Peyer's patch (tissue), 4 donors: ENCODE data around the gene DPYD.

ENCODE experiments used
- POLR2A ChIP-seq, 2 donors: fragments of 450-650 bp; IDR thresholded peaks; one replicate each; pipeline ENCODE4 v1.5.1; 2017; ENCODE audit warnings: antibody characterized with exemption in 2 of 2, mild to moderate bottlenecking in 2 of 2, moderate library complexity in 2 of 2
- TF ChIP-seq, protein P1 (sequence below), 6 experiments: fragments of 450-650 bp in 4 of 6; fragments of 200-600 bp in 2 of 6; sonication (generic) in 1 of 6; IDR thresholded peaks; one replicate each; pipeline ENCODE4 v1.5.1; 2017 to 2019; ENCODE audit warnings: antibody characterized with exemption in 6 of 6, mild to moderate bottlenecking in 3 of 6, moderate library complexity in 1 of 6

DNA sequence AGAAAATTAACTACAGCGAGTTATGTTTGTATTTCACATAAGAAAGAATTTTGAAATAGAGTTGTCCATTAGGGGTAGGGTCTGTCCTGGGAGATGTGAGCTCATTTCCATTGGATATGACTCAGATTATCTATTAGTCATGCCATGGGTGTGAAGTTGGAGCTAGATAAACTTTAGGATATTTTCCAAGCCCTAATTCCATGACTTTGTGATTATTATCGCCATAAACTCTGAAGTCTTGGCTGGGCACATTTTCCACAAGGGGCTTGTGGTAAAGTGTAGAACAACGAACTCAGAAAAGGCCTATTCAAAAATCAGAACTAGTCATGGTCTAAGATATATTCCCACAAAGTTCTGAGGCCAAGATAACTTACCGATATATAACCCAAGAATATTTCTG is 396.6 kb downstream of the DPYD start:
- no peak for TF ChIP-seq POLR2A (IDR thresholded peaks at IDR 0.05)
- TF ChIP-seq, protein P1, sequence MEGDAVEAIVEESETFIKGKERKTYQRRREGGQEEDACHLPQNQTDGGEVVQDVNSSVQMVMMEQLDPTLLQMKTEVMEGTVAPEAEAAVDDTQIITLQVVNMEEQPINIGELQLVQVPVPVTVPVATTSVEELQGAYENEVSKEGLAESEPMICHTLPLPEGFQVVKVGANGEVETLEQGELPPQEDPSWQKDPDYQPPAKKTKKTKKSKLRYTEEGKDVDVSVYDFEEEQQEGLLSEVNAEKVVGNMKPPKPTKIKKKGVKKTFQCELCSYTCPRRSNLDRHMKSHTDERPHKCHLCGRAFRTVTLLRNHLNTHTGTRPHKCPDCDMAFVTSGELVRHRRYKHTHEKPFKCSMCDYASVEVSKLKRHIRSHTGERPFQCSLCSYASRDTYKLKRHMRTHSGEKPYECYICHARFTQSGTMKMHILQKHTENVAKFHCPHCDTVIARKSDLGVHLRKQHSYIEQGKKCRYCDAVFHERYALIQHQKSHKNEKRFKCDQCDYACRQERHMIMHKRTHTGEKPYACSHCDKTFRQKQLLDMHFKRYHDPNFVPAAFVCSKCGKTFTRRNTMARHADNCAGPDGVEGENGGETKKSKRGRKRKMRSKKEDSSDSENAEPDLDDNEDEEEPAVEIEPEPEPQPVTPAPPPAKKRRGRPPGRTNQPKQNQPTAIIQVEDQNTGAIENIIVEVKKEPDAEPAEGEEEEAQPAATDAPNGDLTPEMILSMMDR (IDR thresholded peaks at IDR 0.05) = no peak
